HG03521 (cell line): Measurements from ENCODE around the gene ITPR2.
"Not testable (repeated sequence)": the region's sequence is repeated elsewhere in the genome, so short reads cannot be mapped to it uniquely, and the experiment has no call there.

Experiments
- ATAC-seq: cut with Tn5 transposase; IDR thresholded peaks from one replicate; pipeline ENCODE4 v1.9.1; 2021; ENCODE audit warnings: mild to moderate bottlenecking, moderate library complexity; ENCODE audit not compliant: unreplicated experiment

ITPR2 gene

DNA sequence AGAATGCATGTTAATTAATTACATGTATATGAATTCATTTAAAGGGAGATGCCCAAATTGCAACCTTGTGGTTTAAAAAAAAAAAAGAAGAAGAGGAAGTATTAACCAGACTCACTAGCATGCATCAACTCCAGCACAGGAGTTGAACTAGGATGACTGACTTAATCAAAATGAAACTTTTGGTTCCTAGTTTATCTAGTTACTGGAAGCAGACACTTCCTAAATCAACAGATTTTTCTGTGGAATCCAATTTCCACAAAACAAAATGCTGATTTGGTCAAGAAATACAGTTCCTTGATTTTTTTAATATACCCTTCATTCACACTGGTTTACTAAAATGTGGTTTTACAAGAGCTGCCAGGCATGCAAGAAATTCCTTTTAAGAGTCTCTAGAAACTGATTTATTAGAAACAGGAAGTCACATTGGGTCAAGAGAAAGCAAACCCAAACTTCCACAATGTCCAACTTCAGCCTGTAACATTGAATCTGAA is 41.6 kb downstream of the ITPR2 start:
- ATAC-seq, result no peak

GRCh38 chr12:26790645-26790994 is 42.4 kb downstream of the ITPR2 start:
- no peak for ATAC-seq

GRCh38 chr12:26789731-26790644 is 43.0 kb downstream of the ITPR2 start:
- no peak for ATAC-seq

DNA sequence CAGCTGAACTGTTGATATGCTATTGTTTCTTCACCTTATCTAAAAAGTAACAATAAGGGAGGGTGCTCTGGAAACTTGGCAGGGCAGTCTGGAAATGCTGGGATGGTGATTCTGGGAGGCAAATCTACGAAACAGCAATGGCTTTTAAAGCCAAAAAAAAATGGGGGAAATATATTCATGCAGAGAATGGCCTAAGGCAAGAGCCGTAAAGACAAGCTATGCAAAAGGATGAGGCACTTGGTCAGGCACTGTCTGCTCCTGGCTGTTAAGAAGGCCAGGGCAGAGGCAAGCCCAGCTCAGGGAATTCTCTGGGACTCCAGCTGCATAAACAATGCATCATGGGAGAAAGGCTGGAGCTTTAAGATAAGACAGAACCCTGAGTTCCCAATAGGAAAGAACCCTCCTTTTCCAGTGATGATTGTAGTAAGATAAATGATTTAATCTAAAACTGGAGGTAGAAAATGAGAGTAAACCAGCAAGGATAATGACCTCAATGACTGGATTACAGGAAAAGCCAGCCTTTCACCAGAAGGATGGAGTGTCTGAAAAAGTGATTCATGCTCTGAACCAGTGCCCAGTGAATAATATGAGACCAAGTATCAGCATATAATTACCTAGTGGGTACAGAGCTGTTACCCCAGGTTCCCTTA is 46.0 kb downstream of the ITPR2 start:
- no peak for ATAC-seq

- no peak for ATAC-seq
Observed at GRCh38 chr12:26786491-26786864, 46.5 kb downstream of the ITPR2 start.

DNA sequence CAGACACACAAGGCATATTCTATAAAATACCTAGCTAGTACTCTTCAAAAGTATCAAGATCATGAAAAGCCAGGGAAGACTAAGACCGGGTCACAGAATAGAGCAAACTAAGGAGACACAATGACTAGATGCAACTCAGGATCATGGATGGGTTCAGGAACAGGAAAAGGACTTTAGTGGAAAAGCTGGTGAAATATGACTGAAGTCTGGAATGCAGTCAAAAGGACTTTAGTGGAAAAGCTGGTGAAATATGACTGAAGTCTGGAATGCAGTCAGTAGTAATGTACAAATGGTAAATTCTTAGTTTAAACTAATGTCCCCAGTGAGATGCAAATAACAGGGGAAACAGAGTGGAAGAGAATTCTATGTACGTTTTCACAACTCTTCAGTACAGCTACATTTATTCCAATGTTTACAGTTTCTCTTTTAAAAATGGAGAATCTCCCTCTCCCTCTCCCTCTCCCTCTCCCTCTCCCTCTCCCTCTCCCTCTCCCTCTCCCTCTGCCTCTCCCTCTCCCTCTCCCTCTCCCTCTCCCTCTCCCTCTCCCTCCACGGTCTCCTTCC is 49.1 kb downstream of the ITPR2 start:
- not testable (repeated sequence) for ATAC-seq

GRCh38 chr12:26783131-26783526 is 49.9 kb downstream of the ITPR2 start:
- ATAC-seq, result no peak

GRCh38 chr12:26782372-26783130 is 50.4 kb downstream of the ITPR2 start:
- no peak for ATAC-seq

DNA sequence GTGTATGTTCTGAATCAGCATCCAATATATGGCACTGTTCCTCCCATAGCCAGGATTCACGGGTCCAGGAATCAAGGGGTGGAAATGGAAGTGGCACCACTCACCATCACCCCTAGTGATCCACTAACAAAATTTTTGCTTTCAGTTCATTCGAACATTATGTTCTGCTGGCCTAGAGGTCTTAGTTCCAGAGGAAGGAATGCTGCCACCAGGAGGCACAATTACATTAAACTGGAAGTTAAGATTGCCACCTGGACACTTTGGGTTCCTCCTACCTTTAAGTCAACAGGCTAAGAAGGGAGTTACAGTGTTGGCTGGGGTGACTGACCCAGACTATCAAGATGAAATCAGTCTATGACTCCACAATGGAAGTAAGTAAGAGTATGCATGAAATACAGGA is 52.3 kb downstream of the ITPR2 start:
- ATAC-seq, result not testable (repeated sequence)

DNA sequence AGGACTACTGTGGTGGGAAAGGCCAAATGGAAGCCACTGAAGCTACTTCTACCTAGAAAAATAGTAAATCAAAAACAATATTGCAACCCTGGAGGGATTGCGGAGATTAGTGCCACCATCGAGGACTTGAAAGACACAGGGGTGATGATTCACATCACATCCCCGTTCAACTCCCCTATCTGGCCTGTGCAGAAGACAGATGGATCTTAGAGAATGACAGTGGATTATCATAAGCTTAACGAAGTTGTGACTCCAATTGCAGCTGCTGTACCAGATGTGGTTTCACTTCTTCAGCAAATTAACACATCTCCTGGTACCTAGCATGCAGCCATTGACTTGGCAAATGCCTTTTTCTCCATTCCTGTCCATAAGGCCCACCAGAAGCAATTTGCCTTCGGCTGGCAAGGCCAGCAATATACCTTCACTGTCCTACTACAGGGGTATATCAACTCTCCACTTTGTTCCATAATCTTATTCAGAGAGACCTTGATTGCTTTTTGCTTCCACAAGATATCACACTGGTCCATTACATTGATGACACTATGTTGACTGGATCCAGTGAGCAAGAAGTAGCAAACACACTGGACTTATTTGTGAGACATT is 54.7 kb downstream of the ITPR2 start:
- ATAC-seq, result not testable (repeated sequence)

DNA sequence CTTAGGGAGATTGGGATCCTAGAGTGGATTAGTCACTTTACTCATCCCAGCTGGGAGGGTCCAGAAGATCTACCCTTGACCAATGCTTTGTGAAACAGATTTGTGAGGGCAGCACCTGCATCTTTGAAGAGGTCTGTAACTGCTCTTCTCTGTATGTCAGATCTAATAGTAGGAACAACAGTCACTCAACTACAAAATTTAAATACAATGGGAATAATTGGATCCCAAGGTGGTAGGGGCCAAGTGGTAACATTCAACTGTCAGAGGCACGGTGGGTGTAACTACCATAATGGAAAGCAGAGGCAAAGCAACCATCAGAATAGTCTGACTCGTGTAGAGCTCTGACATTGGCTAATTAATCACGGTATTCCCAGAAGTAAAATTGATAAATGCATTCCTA is 55.8 kb downstream of the ITPR2 start:
- ATAC-seq, result no peak

GRCh38 chr12:26775991-26776390 is 57.0 kb downstream of the ITPR2 start:
- ATAC-seq, result not testable (repeated sequence)

DNA sequence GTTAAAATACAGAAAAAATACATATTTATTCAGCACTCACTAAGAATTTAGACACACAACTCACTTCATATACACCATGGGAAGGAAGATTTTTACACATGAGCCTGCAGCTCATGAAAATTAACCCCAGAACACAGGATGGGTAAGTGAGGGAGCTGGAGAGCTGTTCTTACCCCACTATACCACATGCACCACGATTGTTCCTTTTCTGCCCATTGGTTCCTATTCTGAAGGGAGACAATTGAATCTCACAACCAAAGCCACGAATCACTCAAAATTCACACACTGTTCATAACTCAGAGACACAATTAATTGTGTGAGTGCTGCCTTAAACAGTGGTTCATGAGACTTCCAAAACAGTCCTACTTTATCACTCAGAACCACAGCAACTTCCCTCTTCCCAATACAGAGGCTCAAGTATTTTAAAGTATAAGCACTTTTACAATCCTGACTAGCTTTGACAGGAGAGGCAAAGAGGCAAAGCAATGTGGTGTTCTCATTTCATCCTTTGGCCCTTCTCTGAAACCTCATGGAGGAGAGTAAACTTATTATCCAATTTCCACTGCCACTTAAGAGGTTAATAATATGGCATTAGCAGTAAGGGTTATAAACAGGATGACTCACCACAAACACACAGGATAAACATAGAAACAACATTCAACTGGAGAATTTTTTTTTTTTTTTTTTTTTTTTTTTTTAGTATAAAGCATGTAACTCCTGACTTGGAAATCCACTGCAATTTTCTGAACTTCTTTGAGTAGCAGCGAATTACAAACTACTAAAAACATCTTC is 59.5 kb downstream of the ITPR2 start:
- no peak for ATAC-seq

DNA sequence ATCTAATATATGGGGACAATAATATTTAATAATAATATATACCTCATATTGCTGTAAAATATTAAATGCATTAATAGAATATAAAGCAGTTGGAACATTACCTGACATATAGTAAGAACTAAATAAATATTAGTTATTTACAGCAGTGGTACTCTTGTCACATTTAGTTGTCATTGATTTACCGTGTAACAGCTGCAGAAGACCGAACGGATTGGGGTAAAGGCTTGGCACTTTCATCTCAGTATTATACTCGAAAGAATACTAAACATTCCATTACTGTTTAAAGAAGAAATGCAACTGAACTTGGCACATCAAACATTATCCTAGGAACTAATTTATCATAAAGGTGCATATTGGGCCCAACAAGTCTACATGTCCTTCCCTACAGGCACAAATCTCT is 61.1 kb downstream of the ITPR2 start:
- no peak for ATAC-seq

- ATAC-seq, result no peak
Observed at GRCh38 chr12:26770239-26771070, 62.5 kb downstream of the ITPR2 start.

DNA sequence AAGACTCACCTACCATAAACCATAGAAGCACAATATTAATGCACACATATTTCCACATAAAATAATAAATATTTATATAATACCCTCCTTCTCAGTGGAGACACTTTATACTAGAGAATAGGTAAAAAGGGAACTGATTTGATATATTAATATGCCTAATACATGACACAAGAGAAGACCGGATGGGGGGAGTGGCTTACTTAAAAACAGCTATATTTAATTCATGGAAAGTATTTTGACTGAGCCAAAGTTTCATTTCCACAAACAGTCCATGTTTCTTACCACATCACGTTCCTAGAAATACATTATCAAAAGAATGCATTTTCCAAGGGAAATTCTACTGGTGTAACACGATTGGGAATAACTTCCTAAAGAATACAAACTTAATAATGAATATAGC is 63.4 kb downstream of the ITPR2 start:
- ATAC-seq, result no peak

GRCh38 chr12:26768611-26769603 is 64.1 kb downstream of the ITPR2 start:
- ATAC-seq, result no peak

- ATAC-seq, result no peak
Observed at GRCh38 chr12:26767865-26768264, 65.1 kb downstream of the ITPR2 start.
